GM11168 (cell line): ENCODE data around the gene SPTBN5.

Experiments used
- in situ Hi-C: fragments of 300-500 bp; cut with MboI; formaldehyde crosslinking; loops from one replicate; pipeline ENCODE4 v1.12.0; 2022; ENCODE audit warnings: low sequenced_read_pairs; ENCODE audit not compliant: unreplicated experiment

SPTBN5 gene

GRCh38 chr15:41927536-41927935 is 33.7 kb upstream of the SPTBN5 start:
- in situ Hi-C loops: no loop called here

- in situ Hi-C loops: no loop called here
Measured at GRCh38 chr15:41926185-41927056, 32.6 kb upstream of the SPTBN5 start.

- in situ Hi-C loops: no loop called here
Measured at GRCh38 chr15:41925086-41925608, 31.3 kb upstream of the SPTBN5 start.

GRCh38 chr15:41923401-41923997 is 29.6 kb upstream of the SPTBN5 start:
- in situ Hi-C loops: no loop called here

GRCh38 chr15:41922353-41922752 is 28.5 kb upstream of the SPTBN5 start:
- in situ Hi-C loops: no loop called here

GRCh38 chr15:41921639-41922038 is 27.8 kb upstream of the SPTBN5 start:
- in situ Hi-C loops: no loop called here

- in situ Hi-C loops: no loop called here
Measured at GRCh38 chr15:41921167-41921566, 27.3 kb upstream of the SPTBN5 start.

GRCh38 chr15:41919954-41920538 is 26.2 kb upstream of the SPTBN5 start:
- in situ Hi-C loops: no loop called here

GRCh38 chr15:41919201-41919820 is 25.5 kb upstream of the SPTBN5 start:
- in situ Hi-C loops: no loop called here

GRCh38 chr15:41918506-41919126 is 24.8 kb upstream of the SPTBN5 start:
- in situ Hi-C loops: no loop called here

- in situ Hi-C loops: no loop called here
Measured at GRCh38 chr15:41917767-41918430, 24.0 kb upstream of the SPTBN5 start.

GRCh38 chr15:41915255-41915994 is 21.6 kb upstream of the SPTBN5 start:
- in situ Hi-C loops: no loop called here

- in situ Hi-C loops: no loop called here
Measured at GRCh38 chr15:41914411-41914810, 20.6 kb upstream of the SPTBN5 start.

- in situ Hi-C loops: no loop called here
Measured at GRCh38 chr15:41913256-41913655, 19.4 kb upstream of the SPTBN5 start.

GRCh38 chr15:41911691-41912345 is 18.0 kb upstream of the SPTBN5 start:
- in situ Hi-C loops: no loop called here

- in situ Hi-C loops: no loop called here
Measured at GRCh38 chr15:41908736-41909461, 15.0 kb upstream of the SPTBN5 start.

- in situ Hi-C loops: no loop called here
Measured at GRCh38 chr15:41907141-41907540, 13.3 kb upstream of the SPTBN5 start.

- in situ Hi-C loops: no loop called here
Measured at GRCh38 chr15:41906608-41907007, 12.8 kb upstream of the SPTBN5 start.
